Smooth muscle cell (in vitro differentiated cells): ENCODE results near the gene COMMD1. TPM values are rescaled to one million over a fixed set of nuclear protein-coding genes. Genes with fewer than 3 reads are reported as not detected.
"Not testable (repeated sequence)": the region's sequence is repeated elsewhere in the genome, so short reads cannot be mapped to it uniquely, and the experiment has no call there.

ENCODE experiments used
- DNase-seq: peaks from one replicate; lab custom pipeline; 2025; ENCODE audit not compliant: unreplicated experiment; lab: John Stamatoyannopoulos, UW
- H2AFZ ChIP-seq: fragments of 200-600 bp; sonication (generic); 2 replicates; pipeline ENCODE4 v1.6.0; 2016; ENCODE audit warnings: antibody characterized with exemption, low read depth, mild to moderate bottlenecking
- H3F3A ChIP-seq: fragments of 200-600 bp; sonication (generic); 2 replicates; pipeline ENCODE4 v1.6.0; 2017; ENCODE audit warnings: antibody characterized with exemption, low read depth
- H3K27ac ChIP-seq: fragments of 200-600 bp; sonication (generic); 2 replicates; pipeline ENCODE4 v1.5.1; 2016; ENCODE audit warnings: low read depth, mild to moderate bottlenecking
- H3K27me3 ChIP-seq: fragments of 200-600 bp; sonication (generic); 2 replicates; pipeline ENCODE4 v1.6.1; 2016; ENCODE audit warnings: low read depth, mild to moderate bottlenecking
- H3K36me3 ChIP-seq: fragments of 200-600 bp; sonication (generic); 2 replicates; pipeline ENCODE4 v1.5.1; 2016; ENCODE audit warnings: low read depth
- H3K4me1 ChIP-seq: fragments of 200-600 bp; sonication (generic); 2 replicates; pipeline ENCODE4 v1.5.1; 2016; ENCODE audit warnings: low read depth
- H3K4me2 ChIP-seq: fragments of 200-600 bp; sonication (generic); 2 replicates; pipeline ENCODE4 v1.6.0; 2016; ENCODE audit warnings: mild to moderate bottlenecking
- H3K4me3 ChIP-seq: fragments of 200-600 bp; sonication (generic); 2 replicates; pipeline ENCODE4 v1.5.1; 2016; ENCODE audit warnings: mild to moderate bottlenecking
- H3K79me2 ChIP-seq: fragments of 200-600 bp; sonication (generic); 2 replicates; pipeline ENCODE4 v1.6.0; 2016; ENCODE audit warnings: low read depth, mild to moderate bottlenecking
- H3K9ac ChIP-seq: fragments of 200-600 bp; sonication (generic); 2 replicates; pipeline ENCODE4 v1.6.0; 2016; ENCODE audit warnings: low read depth
- H3K9me3 ChIP-seq: fragments of 200-600 bp; sonication (generic); replicated peaks from 2 replicates; pipeline ENCODE4 v1.5.1; 2016; ENCODE audit warnings: low read depth
- H4K20me1 ChIP-seq: fragments of 200-600 bp; sonication (generic); 2 replicates; pipeline ENCODE4 v1.6.0; 2016; ENCODE audit warnings: low read depth
- CTCF ChIP-seq: fragments of 200-600 bp; sonication (generic); IDR thresholded peaks from 2 replicates; pipeline ENCODE4 v1.5.1; 2017; ENCODE audit warnings: borderline replicate concordance, mild to moderate bottlenecking, antibody characterized with exemption; ENCODE audit not compliant: insufficient read depth, poor library complexity, severe bottlenecking
- WGBS: methylation state at CpG from one replicate; pipeline ENCODE4 v1.1.7; 2016; ENCODE audit warnings: low lambda C conversion rate; 5-methylcytosine and 5-hydroxymethylcytosine counted together
- polyA plus RNA-seq: library from polyadenylated mRNA; unstranded; fragments of >200 nt; fragmentation: Nextera tagmentation; extraction: Ambion mirVana; gene quantifications from 2 replicates; pipeline ENCODE4 v1.2.1, GENCODE V29; 2016
- total RNA-seq: library from RNA; depleted of rRNA; stranded (reverse); fragments of >200 nt; gene quantifications from 2 replicates; pipeline ENCODE4 v1.2.3, GENCODE V29; 2014

Gene COMMD1
- total and polyA plus RNA-seq, 2 experiments from 2014 or later: 50.6 to 82.9 TPM

GRCh38 chr2:61998426-61998825 lies 93.0 kb downstream of the COMMD1 start:
- no peaks in the 10 kb centered on the region for H3K9me3 ChIP-seq
- no peaks in the 10 kb centered on the region for H3K27me3 ChIP-seq
- H2AFZ ChIP-seq: no peak overlapping the region
- TF ChIP-seq CTCF: no peak
- H3K27ac ChIP-seq: no peak overlapping the region
- H4K20me1 ChIP-seq: no peaks in the 10 kb centered on the region
- WGBS: 98% methylated on average over 8 of the region's 8 CpGs
- DNase-seq: no peak
- H3K4me2 ChIP-seq: no peak overlapping the region
- H3F3A ChIP-seq: no peaks in the 10 kb centered on the region
- no peak overlapping the region for H3K9ac ChIP-seq
- H3K4me3 ChIP-seq: no peak overlapping the region
- no peaks in the 10 kb centered on the region for H3K36me3 ChIP-seq
- no peaks in the 10 kb centered on the region for H3K4me1 ChIP-seq
- H3K79me2 ChIP-seq: no peaks in the 10 kb centered on the region

- H2AFZ ChIP-seq: no peak overlapping the region
- TF ChIP-seq CTCF: no peak
- no peak overlapping the region for H3K4me2 ChIP-seq
- H3K36me3 ChIP-seq: no peaks in the 10 kb centered on the region
- no peaks in the 10 kb centered on the region for H3K27me3 ChIP-seq
- WGBS: 86% methylated on average over 5 of the region's 5 CpGs
- H3K4me1 ChIP-seq: no peaks in the 10 kb centered on the region
- H3F3A ChIP-seq: no peaks in the 10 kb centered on the region
- DNase-seq: no peak
- no peak overlapping the region for H3K4me3 ChIP-seq
- H4K20me1 ChIP-seq: no peaks in the 10 kb centered on the region
- H3K9ac ChIP-seq: no peak overlapping the region
- H3K9me3 ChIP-seq: no peaks in the 10 kb centered on the region
- no peak overlapping the region for H3K27ac ChIP-seq
- H3K79me2 ChIP-seq: no peaks in the 10 kb centered on the region
Observed at GRCh38 chr2:62000538-62000937, 95.1 kb downstream of the COMMD1 start.

GRCh38 chr2:62001431-62001830 lies 96.0 kb downstream of the COMMD1 start:
- Histone ChIP-seq H3K9me3 (no peaks in the 10 kb centered on the region), H3K79me2 (no peaks in the 10 kb centered on the region), H3F3A (no peaks in the 10 kb centered on the region), H2AFZ (no peak overlapping the region), H3K4me1 (no peaks in the 10 kb centered on the region), H3K4me3 (no peak overlapping the region), H3K36me3 (no peaks in the 10 kb centered on the region), H3K9ac (no peak overlapping the region), H3K4me2 (no peak overlapping the region), H4K20me1 (no peaks in the 10 kb centered on the region), H3K27ac (no peak overlapping the region), H3K27me3 (no peaks in the 10 kb centered on the region)
- TF ChIP-seq CTCF: no peak
- no peak for DNase-seq

GRCh38 chr2:62004428-62004827 lies 99.0 kb downstream of the COMMD1 start:
- not testable (repeated sequence) for H3K4me1 ChIP-seq, H3K27ac ChIP-seq, H2AFZ ChIP-seq, H3K4me2 ChIP-seq, H3K36me3 ChIP-seq, H4K20me1 ChIP-seq, DNase-seq, H3F3A ChIP-seq, H3K4me3 ChIP-seq, H3K9ac ChIP-seq, H3K79me2 ChIP-seq, H3K9me3 ChIP-seq, H3K27me3 ChIP-seq
- 98% methylated on average over 5 of the region's 5 CpGs for WGBS
